Upper lobe of left lung (tissue), 4 donors: ENCODE data around the gene OGA.

Experiments used
- CTCF ChIP-seq, 6 experiments: fragments of 450-650 bp in 4 of 6; fragments of 200-600 bp in 2 of 6; sonication (generic) in 2 of 6; IDR thresholded peaks; one replicate each; pipeline ENCODE4 v1.5.1; 2016 to 2019; ENCODE audit warnings: antibody characterized with exemption in 6 of 6
- POLR2A ChIP-seq, 4 donors: fragments of 450-650 bp; IDR thresholded peaks; one replicate each; pipeline ENCODE4 v1.5.1; 2016 to 2017; ENCODE audit warnings: antibody characterized with exemption in 4 of 4, mild to moderate bottlenecking in 2 of 4

DNA sequence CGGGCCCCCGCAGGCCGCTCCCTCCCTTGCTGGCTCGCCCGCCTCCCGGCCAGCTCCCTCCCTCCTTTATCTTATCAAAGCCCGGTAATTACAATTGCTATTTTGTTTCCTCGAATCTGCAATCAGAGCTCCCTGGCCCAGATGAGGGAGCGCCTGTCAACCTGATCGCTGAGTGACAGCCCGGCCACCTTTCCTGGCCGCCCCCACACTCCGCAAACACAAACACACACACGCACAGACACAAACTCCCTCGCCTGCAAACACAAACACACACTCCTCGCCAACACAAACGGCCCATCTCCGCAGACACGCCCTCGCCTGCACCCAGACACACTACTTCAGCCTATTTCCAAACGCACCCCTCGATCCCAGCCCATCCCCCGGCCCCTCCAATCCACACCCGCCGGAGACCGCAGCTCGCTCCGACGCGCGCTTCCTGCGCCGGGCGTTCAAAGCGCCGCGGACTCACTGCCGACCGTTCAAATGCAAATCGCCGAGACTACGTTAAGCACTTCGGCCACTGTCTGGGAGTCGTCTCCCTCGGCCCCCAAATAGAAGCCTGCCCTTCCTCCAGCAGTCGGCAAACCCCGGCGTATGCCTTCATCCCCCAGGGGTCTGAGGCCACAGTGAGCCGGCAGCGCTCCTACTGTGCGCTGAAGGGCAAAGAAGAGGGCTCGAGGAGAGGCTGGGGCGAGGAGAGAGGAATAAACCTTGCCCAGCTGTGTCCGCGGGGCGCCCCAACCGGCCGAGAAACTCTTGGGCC lies 39.3 kb downstream of the OGA start:
- TF ChIP-seq POLR2A (IDR thresholded peaks at IDR 0.05) (no peak), CTCF (IDR thresholded peaks at IDR 0.05) (no peak)
